Neural progenitor cell (in vitro differentiated cells): ENCODE measurements around the gene SLC26A6. TPM values are rescaled to one million over a fixed set of nuclear protein-coding genes. Genes with fewer than 3 reads are reported as not detected.

Experiments
- DNase-seq: peaks from one replicate; pipeline ENCODE4 v3.0.0-alpha.2; 2016; ENCODE audit warnings: low spot score
- H2AFZ ChIP-seq: fragments of 200-600 bp; sonication (generic); replicated peaks from 2 replicates; pipeline ENCODE4 v1.6.1; 2016; ENCODE audit warnings: antibody characterized with exemption
- H3F3A ChIP-seq: fragments of 200-600 bp; sonication (generic); 2 replicates; pipeline ENCODE4 v1.6.1; 2016; ENCODE audit warnings: antibody characterized with exemption, low read depth
- H3K27ac ChIP-seq: fragments of 200-600 bp; sonication (generic); 2 replicates; pipeline ENCODE4 v1.5.1; 2016; ENCODE audit warnings: mild to moderate bottlenecking
- H3K27me3 ChIP-seq: fragments of 200-600 bp; sonication (generic); 2 replicates; pipeline ENCODE4 v1.6.1; 2016; ENCODE audit warnings: mild to moderate bottlenecking, moderate library complexity
- H3K36me3 ChIP-seq: fragments of 200-600 bp; sonication (generic); 2 replicates; pipeline ENCODE4 v1.5.1; 2016
- H3K4me1 ChIP-seq: fragments of 200-600 bp; sonication (generic); 2 replicates; pipeline ENCODE4 v1.6.1; 2016; ENCODE audit warnings: mixed run types
- H3K4me2 ChIP-seq: fragments of 200-600 bp; sonication (generic); 2 replicates; pipeline ENCODE4 v1.6.1; 2016
- H3K4me3 ChIP-seq: fragments of 200-600 bp; sonication (generic); 2 replicates; pipeline ENCODE4 v1.5.1; 2016
- H3K79me2 ChIP-seq: fragments of 200-600 bp; sonication (generic); 2 replicates; pipeline ENCODE4 v1.6.1; 2016; ENCODE audit warnings: low read depth
- H3K9ac ChIP-seq: fragments of 200-600 bp; sonication (generic); 2 replicates; pipeline ENCODE4 v1.6.1; 2016
- H3K9me3 ChIP-seq: fragments of 200-600 bp; sonication (generic); 2 replicates; pipeline ENCODE4 v1.5.1; 2016; ENCODE audit warnings: low read depth
- H4K20me1 ChIP-seq: fragments of 200-600 bp; sonication (generic); 2 replicates; pipeline ENCODE4 v1.6.1; 2016; ENCODE audit warnings: low read depth
- H3K27ac Mint-ChIP-seq: 3 replicates; pipeline ENCODE4 v1.8.0; 2021; ENCODE audit warnings: mixed read lengths
- H3K27me3 Mint-ChIP-seq: 2 replicates; pipeline ENCODE4 v1.8.0; 2022; ENCODE audit warnings: low read depth, mild to moderate bottlenecking, inconsistent platforms, moderate library complexity, mixed read lengths; ENCODE audit not compliant: insufficient read depth
- H3K36me3 Mint-ChIP-seq: 3 replicates; pipeline ENCODE4 v1.8.0; 2021; ENCODE audit warnings: mixed read lengths
- H3K4me1 Mint-ChIP-seq: 3 replicates; pipeline ENCODE4 v1.8.0; 2021; ENCODE audit warnings: mixed read lengths
- H3K4me3 Mint-ChIP-seq: 3 replicates; pipeline ENCODE4 v1.8.0; 2021; ENCODE audit warnings: mild to moderate bottlenecking, moderate library complexity, mixed read lengths
- H3K9me3 Mint-ChIP-seq: 3 replicates; pipeline ENCODE4 v1.8.0; 2020; ENCODE audit warnings: mixed read lengths
- EZH2 ChIP-seq: fragments of 200-600 bp; sonication (generic); IDR thresholded peaks from 2 replicates; pipeline ENCODE4 v1.6.1; 2017; ENCODE audit warnings: antibody characterized with exemption, mild to moderate bottlenecking, moderate library complexity
- EZH2phosphoT487 ChIP-seq: fragments of 200-600 bp; sonication (generic); IDR thresholded peaks from 2 replicates; pipeline ENCODE4 v1.6.1; 2017; ENCODE audit warnings: antibody characterized with exemption
- total RNA-seq: library from RNA; depleted of rRNA; stranded (reverse); fragments of >200 nt; gene quantifications from 2 replicates; pipeline ENCODE4 v1.2.3, GENCODE V29; 2015; ENCODE audit warnings: low replicate concordance
- TF ChIP-seq, protein P1 (sequence below): fragments of 200-600 bp; sonication (generic); IDR thresholded peaks from 2 replicates; pipeline ENCODE4 v1.5.1; 2017; ENCODE audit warnings: antibody characterized with exemption, mild to moderate bottlenecking

Gene SLC26A6
- total RNA-seq, 1 donor from 2014 or later, result 42.5 TPM

DNA sequence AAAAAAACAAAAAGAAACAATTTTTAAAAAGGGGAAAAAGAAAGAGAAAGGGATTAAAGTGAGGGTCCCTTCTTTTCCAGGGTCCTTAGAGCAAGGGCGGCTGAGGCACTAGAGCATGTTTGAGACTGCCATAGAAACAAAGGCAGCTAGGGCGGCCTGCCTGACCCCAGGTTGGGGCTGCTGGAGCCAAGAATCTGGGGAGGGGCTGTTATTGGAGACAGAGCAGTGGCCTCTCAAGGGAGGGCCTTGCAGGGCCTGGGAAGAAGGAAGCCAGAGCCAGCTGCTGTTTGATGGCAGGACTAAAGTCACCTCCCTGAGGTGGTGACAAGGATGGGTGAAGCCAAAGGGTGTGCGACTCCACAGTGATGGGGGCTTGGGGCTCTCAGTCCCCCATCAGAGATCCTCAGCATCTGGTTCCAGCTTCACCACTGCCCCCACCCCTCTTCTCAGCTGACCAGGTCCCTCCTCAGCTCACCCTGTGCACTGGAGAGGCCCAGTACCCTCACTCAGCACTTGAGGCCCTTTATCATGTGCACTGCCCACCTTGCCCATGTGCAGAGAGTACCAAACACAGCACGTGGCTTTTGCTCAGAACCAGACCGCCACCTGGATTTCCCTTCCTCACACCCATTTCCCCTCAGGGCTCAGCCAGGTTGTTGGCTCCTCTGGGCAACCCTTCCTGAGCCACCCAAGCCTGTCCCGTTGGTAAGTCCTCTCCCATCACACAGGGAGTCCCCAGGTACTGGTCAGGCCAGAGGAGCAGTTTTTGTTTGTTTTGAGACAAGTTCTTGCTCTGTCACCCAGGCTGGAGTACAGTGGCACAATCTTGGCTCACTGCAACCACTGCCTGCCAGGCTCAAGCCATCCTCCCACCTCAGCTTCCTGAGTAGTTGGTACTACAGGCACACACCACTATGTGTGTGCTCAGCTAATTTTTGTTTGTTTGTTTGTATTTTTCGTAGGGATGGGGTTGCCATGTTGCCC lies 15.4 kb downstream of the SLC26A6 start:
- H3K27me3 Mint-ChIP-seq, result peaks cover 4% of the 10 kb centered on the region
- no peaks in the 10 kb centered on the region for H3K27me3 ChIP-seq
- no peak overlapping the region for H2AFZ ChIP-seq
- H3K27ac Mint-ChIP-seq, result no peak overlapping the region
- H3K9me3 ChIP-seq, result no peaks in the 10 kb centered on the region
- no peak overlapping the region for H3K9ac ChIP-seq
- peaks cover 6% of the 10 kb centered on the region for H3K4me1 Mint-ChIP-seq
- H3K4me2 ChIP-seq, result no peak overlapping the region
- peaks cover 24% of the 10 kb centered on the region for H3K36me3 Mint-ChIP-seq
- peaks cover 9% of the 10 kb centered on the region for H3K9me3 Mint-ChIP-seq
- peaks cover 3% of the 10 kb centered on the region for H3F3A ChIP-seq
- TF ChIP-seq, protein P1, sequence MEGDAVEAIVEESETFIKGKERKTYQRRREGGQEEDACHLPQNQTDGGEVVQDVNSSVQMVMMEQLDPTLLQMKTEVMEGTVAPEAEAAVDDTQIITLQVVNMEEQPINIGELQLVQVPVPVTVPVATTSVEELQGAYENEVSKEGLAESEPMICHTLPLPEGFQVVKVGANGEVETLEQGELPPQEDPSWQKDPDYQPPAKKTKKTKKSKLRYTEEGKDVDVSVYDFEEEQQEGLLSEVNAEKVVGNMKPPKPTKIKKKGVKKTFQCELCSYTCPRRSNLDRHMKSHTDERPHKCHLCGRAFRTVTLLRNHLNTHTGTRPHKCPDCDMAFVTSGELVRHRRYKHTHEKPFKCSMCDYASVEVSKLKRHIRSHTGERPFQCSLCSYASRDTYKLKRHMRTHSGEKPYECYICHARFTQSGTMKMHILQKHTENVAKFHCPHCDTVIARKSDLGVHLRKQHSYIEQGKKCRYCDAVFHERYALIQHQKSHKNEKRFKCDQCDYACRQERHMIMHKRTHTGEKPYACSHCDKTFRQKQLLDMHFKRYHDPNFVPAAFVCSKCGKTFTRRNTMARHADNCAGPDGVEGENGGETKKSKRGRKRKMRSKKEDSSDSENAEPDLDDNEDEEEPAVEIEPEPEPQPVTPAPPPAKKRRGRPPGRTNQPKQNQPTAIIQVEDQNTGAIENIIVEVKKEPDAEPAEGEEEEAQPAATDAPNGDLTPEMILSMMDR, result no peak
- TF ChIP-seq EZH2phosphoT487 (no peak), EZH2 (no peak)
- no peaks in the 10 kb centered on the region for H3K79me2 ChIP-seq
- peak overlapping the region; percentile 13 for H3K27ac ChIP-seq
- no peak overlapping the region for H3K4me3 ChIP-seq
- no peaks in the 10 kb centered on the region for H3K4me1 ChIP-seq
- no peak overlapping the region for H3K4me3 Mint-ChIP-seq
- no peaks in the 10 kb centered on the region for H3K36me3 ChIP-seq
- H4K20me1 ChIP-seq, result no peaks in the 10 kb centered on the region
- peak; percentile 58 for DNase-seq

DNA sequence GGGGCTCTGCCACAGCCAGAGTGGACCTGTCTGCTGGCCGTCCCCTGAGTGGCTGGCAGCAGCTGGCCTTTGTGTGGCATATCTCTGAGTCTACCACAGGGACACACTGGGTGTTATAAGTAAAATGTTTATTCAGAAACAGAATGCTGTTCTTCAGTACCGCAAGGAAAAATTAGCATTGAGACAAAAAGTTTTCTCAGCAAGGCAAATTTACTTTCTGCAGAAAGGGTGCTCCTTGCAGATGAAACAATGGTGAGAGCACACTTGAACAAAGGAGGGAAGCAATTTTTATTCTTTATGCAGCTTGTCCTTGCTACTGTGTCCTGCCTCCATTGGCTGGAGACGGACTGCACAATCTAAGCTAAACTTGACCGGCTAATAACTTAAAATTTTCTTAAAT lies 17.7 kb downstream of the SLC26A6 start:
- Mint-ChIP-seq H3K4me3 (no peak overlapping the region), H3K27me3 (peaks cover 8% of the 10 kb centered on the region), H3K4me1 (no peaks in the 10 kb centered on the region), H3K27ac (no peak overlapping the region), H3K9me3 (peaks cover 9% of the 10 kb centered on the region), H3K36me3 (peaks cover 24% of the 10 kb centered on the region)
- H2AFZ ChIP-seq, result no peak overlapping the region
- H3K9ac ChIP-seq, result no peak overlapping the region
- H3K79me2 ChIP-seq, result no peaks in the 10 kb centered on the region
- H3K27me3 ChIP-seq, result no peaks in the 10 kb centered on the region
- no peaks in the 10 kb centered on the region for H3F3A ChIP-seq
- DNase-seq, result no peak
- TF ChIP-seq EZH2, result no peak
- TF ChIP-seq EZH2phosphoT487, result no peak
- TF ChIP-seq, protein P1, result no peak
- no peaks in the 10 kb centered on the region for H4K20me1 ChIP-seq
- H3K36me3 ChIP-seq, result no peaks in the 10 kb centered on the region
- H3K4me3 ChIP-seq, result no peak overlapping the region
- no peaks in the 10 kb centered on the region for H3K9me3 ChIP-seq
- H3K4me1 ChIP-seq, result no peaks in the 10 kb centered on the region
- no peak overlapping the region for H3K27ac ChIP-seq
- no peak overlapping the region for H3K4me2 ChIP-seq

DNA sequence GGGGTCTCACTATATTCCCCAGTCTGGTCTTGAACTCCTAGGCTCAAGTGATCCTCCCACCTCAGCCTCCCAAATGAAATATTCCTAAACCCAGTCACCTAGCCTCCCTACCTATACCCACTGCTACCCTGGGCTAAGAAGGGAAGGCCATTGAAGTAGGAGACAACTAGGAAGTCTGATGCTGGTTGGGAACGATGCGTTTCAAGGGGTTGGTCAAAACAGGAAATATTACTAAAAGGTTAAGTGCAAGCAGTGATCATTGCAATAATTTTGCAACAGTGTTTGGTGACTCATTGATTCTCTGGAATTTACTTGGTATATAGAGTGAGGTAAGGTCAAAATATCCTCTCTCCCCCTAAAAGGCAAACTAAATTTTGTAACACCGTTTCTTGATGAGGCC lies 21.2 kb downstream of the SLC26A6 start:
- peaks cover 19% of the 10 kb centered on the region for H3K79me2 ChIP-seq
- Mint-ChIP-seq H3K36me3 (peaks cover 21% of the 10 kb centered on the region), H3K27me3 (peaks cover 7% of the 10 kb centered on the region), H3K27ac (no peak overlapping the region), H3K4me1 (peaks cover 3% of the 10 kb centered on the region), H3K9me3 (peaks cover 9% of the 10 kb centered on the region), H3K4me3 (no peak overlapping the region)
- H3K9ac ChIP-seq, result no peak overlapping the region
- no peaks in the 10 kb centered on the region for H3K27me3 ChIP-seq
- no peaks in the 10 kb centered on the region for H3K9me3 ChIP-seq
- H3K27ac ChIP-seq, result no peak overlapping the region
- H2AFZ ChIP-seq, result no peak overlapping the region
- H3K4me3 ChIP-seq, result no peak overlapping the region
- H3K4me2 ChIP-seq, result no peak overlapping the region
- no peaks in the 10 kb centered on the region for H4K20me1 ChIP-seq
- no peak for DNase-seq
- H3K4me1 ChIP-seq, result peaks cover 4% of the 10 kb centered on the region
- no peak for TF ChIP-seq EZH2phosphoT487
- TF ChIP-seq, protein P1, result no peak
- TF ChIP-seq EZH2, result no peak
- no peaks in the 10 kb centered on the region for H3K36me3 ChIP-seq
- H3F3A ChIP-seq, result peaks cover 16% of the 10 kb centered on the region
